ENCODE data around the gene PTPRM. TPM values are rescaled to one million over a fixed set of nuclear protein-coding genes. Genes with fewer than 3 reads are reported as not detected.
A peak's percentile ranks its signal among the peaks of the same experiment; 100 is the strongest.

Gene PTPRM
- total and polyA plus RNA-seq, 12 donors, result 31.7 to 116 (median 61.2) TPM

DNA sequence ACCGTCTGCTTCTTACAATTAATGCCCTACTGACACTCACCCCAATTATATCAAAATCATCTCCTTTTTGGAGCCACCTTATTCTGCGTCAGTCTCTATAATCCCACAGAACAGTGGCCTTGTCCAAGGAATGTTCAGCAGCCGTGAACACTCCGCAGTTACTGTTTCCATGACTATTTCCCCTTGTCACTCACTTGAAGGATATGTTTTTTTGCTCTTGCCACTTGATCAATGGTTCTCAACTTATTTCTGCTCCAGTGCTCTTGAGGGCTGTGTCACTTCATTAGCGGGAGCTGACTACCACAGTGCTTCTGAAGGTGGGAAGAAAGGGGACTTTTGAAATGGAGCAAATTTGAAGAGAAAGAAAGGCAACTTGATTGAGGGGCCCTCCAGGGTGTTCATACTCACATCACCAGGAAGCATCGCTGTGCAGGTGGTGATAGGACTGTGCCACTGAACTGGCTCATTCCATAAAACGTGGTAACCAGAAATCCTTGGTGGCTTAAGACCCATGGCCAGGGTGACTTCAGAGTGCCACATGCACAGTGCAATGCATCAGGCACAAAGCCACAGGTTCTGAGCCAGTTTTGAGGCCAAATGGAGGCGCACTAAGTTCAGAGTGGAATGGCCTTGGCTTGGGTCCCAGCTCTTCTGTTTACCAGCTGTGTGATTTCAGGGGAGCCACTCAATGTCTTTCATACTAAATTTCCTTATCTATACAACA is 721.5 kb downstream of the PTPRM start:
- intact Hi-C loops (cut with DNase I), result no loop called here
- no peak overlapping the region for H3K4me3 ChIP-seq
- H3K4me1 ChIP-seq (replicated peaks in 1 of 2), result peaks cover 0 to 15% of the 10 kb centered on the region in 2 donors
- DNase-seq, result peak; percentile 55 to 81 (median 71)
- 63 to 70% (median 68%) methylated on average over 8 of the region's 8 CpGs for WGBS, 4 donors
- H3K27ac ChIP-seq, result no peak overlapping the region
- TF ChIP-seq, protein P1, sequence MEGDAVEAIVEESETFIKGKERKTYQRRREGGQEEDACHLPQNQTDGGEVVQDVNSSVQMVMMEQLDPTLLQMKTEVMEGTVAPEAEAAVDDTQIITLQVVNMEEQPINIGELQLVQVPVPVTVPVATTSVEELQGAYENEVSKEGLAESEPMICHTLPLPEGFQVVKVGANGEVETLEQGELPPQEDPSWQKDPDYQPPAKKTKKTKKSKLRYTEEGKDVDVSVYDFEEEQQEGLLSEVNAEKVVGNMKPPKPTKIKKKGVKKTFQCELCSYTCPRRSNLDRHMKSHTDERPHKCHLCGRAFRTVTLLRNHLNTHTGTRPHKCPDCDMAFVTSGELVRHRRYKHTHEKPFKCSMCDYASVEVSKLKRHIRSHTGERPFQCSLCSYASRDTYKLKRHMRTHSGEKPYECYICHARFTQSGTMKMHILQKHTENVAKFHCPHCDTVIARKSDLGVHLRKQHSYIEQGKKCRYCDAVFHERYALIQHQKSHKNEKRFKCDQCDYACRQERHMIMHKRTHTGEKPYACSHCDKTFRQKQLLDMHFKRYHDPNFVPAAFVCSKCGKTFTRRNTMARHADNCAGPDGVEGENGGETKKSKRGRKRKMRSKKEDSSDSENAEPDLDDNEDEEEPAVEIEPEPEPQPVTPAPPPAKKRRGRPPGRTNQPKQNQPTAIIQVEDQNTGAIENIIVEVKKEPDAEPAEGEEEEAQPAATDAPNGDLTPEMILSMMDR (IDR thresholded peaks at IDR 0.05), result no peak
- TF ChIP-seq POLR2A (IDR thresholded peaks at IDR 0.05), result no peak
- H3K9me3 ChIP-seq (replicated peaks in 1 of 3), result no peaks in the 10 kb centered on the region
- no peaks in the 10 kb centered on the region for H3K36me3 ChIP-seq (replicated peaks in 1 of 2)
- H3K27me3 ChIP-seq, result no peaks in the 10 kb centered on the region

DNA sequence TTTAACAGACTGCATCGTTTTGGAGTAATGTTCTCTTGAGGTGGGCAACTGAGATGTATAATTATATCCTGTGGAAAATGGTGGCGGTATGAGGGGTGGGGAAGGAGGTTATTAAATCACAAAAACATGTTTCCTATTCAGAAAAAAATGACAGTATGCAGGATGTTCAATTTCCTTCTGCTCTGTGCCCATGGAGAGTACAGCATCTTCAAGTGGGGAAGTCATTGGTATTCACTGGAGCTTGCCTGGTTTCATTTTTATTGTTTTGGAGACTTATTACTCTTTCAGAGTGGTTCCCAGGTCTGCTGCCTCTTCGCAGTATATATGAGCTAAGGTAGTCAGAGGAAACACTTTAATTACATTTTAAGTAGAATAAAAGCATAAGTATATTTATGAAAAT is 723.3 kb downstream of the PTPRM start:
- intact Hi-C loops (cut with DNase I), result no loop called here
- Histone ChIP-seq H3K4me3 (no peak overlapping the region), H3K27me3 (no peaks in the 10 kb centered on the region), H3K4me1 (replicated peaks in 1 of 2) (peaks cover 0 to 8% of the 10 kb centered on the region in 2 donors), H3K36me3 (replicated peaks in 1 of 2) (no peaks in the 10 kb centered on the region), H3K27ac (no peak overlapping the region), H3K9me3 (replicated peaks in 1 of 3) (no peaks in the 10 kb centered on the region)
- no peak for TF ChIP-seq POLR2A (IDR thresholded peaks at IDR 0.05)
- TF ChIP-seq, protein P1 (IDR thresholded peaks at IDR 0.05), result no peak
- WGBS, 4 donors, result 51 to 62% (median 59%) methylated on average over 3 of the region's 3 CpGs
- DNase-seq, result no peak

DNA sequence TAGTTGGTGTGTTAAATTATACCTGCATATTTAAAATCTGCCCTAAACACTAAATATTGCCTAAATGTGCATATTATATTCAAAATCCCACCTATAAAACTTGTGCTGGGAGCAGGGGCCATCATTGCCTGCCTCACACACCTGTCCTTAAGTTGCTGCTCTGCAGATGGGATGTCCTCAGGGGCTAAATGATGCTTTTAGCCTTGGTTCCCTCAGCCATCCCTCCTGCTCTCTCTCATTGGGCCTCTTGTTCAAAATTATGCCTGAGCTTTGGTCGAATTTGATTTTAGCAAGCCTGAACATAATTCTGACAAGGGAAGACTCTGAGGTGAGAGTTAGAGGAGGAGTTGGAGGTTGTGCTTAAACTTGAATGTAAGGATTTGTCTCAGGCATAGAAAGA is 723.8 kb downstream of the PTPRM start:
- Histone ChIP-seq H3K9me3 (replicated peaks in 1 of 3) (no peaks in the 10 kb centered on the region), H3K27me3 (no peaks in the 10 kb centered on the region), H3K4me1 (replicated peaks in 1 of 2) (peaks cover 0 to 8% of the 10 kb centered on the region in 2 donors), H3K4me3 (no peak overlapping the region), H3K27ac (no peak overlapping the region), H3K36me3 (replicated peaks in 1 of 2) (no peaks in the 10 kb centered on the region)
- 70 to 80% (median 76%) methylated on average over 1 of the region's 1 CpG for WGBS, 4 donors
- TF ChIP-seq, protein P1 (IDR thresholded peaks at IDR 0.05), result no peak
- no peak for TF ChIP-seq POLR2A (IDR thresholded peaks at IDR 0.05)
- DNase-seq, result no peak
- intact Hi-C loops (cut with DNase I), result no loop called here

GRCh38 chr18:8293184-8293583 is 726.1 kb downstream of the PTPRM start:
- WGBS, 4 donors, result 63 to 85% (median 81%) methylated on average over 2 of the region's 2 CpGs
- H3K27me3 ChIP-seq, result no peaks in the 10 kb centered on the region
- no peak overlapping the region for H3K4me3 ChIP-seq
- no peak overlapping the region for H3K27ac ChIP-seq
- peaks cover 0 to 4% of the 10 kb centered on the region in 2 donors for H3K36me3 ChIP-seq (replicated peaks in 1 of 2)
- no peaks in the 10 kb centered on the region for H3K9me3 ChIP-seq (replicated peaks in 1 of 3)
- peaks cover 0 to 8% of the 10 kb centered on the region in 2 donors for H3K4me1 ChIP-seq (replicated peaks in 1 of 2)
- no peak for DNase-seq
- TF ChIP-seq, protein P1 (IDR thresholded peaks at IDR 0.05), result no peak
- TF ChIP-seq POLR2A (IDR thresholded peaks at IDR 0.05), result no peak
- intact Hi-C loops (cut with DNase I), result no loop called here
